Adipocyte (in vitro differentiated cells): ENCODE measurements around the gene BRICD5.
A peak's percentile ranks its signal among the peaks of the same experiment; 100 is the strongest.

Experiments
- DNase-seq: peaks from one replicate; pipeline ENCODE4 v3.0.0-alpha.2; 2015; ENCODE audit warnings: low read depth
- H3K27me3 ChIP-seq: replicated peaks from 2 replicates; pipeline ENCODE4 v1.7.0; 2013; ENCODE audit warnings: mild to moderate bottlenecking, low read length, moderate library complexity; ENCODE audit not compliant: control insufficient read depth, insufficient read depth
- H3K36me3 ChIP-seq: 2 replicates; pipeline ENCODE4 v1.7.0; 2013; ENCODE audit warnings: low read length, mild to moderate bottlenecking, moderate library complexity; ENCODE audit not compliant: control insufficient read depth, insufficient read depth, severe bottlenecking
- H3K4me1 ChIP-seq: 2 replicates; pipeline ENCODE4 v1.7.0; 2013; ENCODE audit warnings: mild to moderate bottlenecking, low read length, moderate library complexity; ENCODE audit not compliant: control insufficient read depth, insufficient read depth
- H3K4me3 ChIP-seq: 2 replicates; pipeline ENCODE4 v1.7.0; 2013; ENCODE audit warnings: mild to moderate bottlenecking, low read length, moderate library complexity
- H3K9ac ChIP-seq: 2 replicates; pipeline ENCODE4 v1.7.0; 2013; ENCODE audit warnings: mild to moderate bottlenecking, low read length, moderate library complexity
- H3K9me3 ChIP-seq: 2 replicates; pipeline ENCODE4 v1.7.0; 2013; ENCODE audit warnings: mild to moderate bottlenecking, low read length, moderate library complexity; ENCODE audit not compliant: control insufficient read depth

Gene BRICD5

GRCh38 chr16:2195322-2196161 lies 15.1 kb downstream of the BRICD5 start:
- H3K27me3 ChIP-seq, result peaks cover 54% of the 10 kb centered on the region
- no peaks in the 10 kb centered on the region for H3K4me1 ChIP-seq
- H3K4me3 ChIP-seq, result no peak overlapping the region
- peak; percentile 5 for DNase-seq
- no peak overlapping the region for H3K9ac ChIP-seq
- peaks cover 6% of the 10 kb centered on the region for H3K9me3 ChIP-seq
- no peaks in the 10 kb centered on the region for H3K36me3 ChIP-seq

GRCh38 chr16:2194852-2195321 lies 15.8 kb downstream of the BRICD5 start:
- peak; percentile 21 for DNase-seq
- H3K9ac ChIP-seq, result no peak overlapping the region
- no peaks in the 10 kb centered on the region for H3K9me3 ChIP-seq
- no peaks in the 10 kb centered on the region for H3K36me3 ChIP-seq
- H3K27me3 ChIP-seq, result peaks cover 53% of the 10 kb centered on the region
- no peak overlapping the region for H3K4me3 ChIP-seq
- no peaks in the 10 kb centered on the region for H3K4me1 ChIP-seq

GRCh38 chr16:2194166-2194834 lies 16.4 kb downstream of the BRICD5 start:
- Histone ChIP-seq H3K9ac (no peak overlapping the region), H3K9me3 (no peaks in the 10 kb centered on the region), H3K4me1 (no peaks in the 10 kb centered on the region), H3K27me3 (peaks cover 48% of the 10 kb centered on the region), H3K36me3 (no peaks in the 10 kb centered on the region), H3K4me3 (no peak overlapping the region)
- DNase-seq, result peak; percentile 30

GRCh38 chr16:2191446-2191706 lies 19.3 kb downstream of the BRICD5 start:
- Histone ChIP-seq H3K36me3 (no peaks in the 10 kb centered on the region), H3K4me1 (no peaks in the 10 kb centered on the region), H3K9me3 (no peaks in the 10 kb centered on the region), H3K27me3 (peaks cover 27% of the 10 kb centered on the region), H3K9ac (no peak overlapping the region), H3K4me3 (no peak overlapping the region)
- no peak for DNase-seq

GRCh38 chr16:2190659-2191445 lies 19.8 kb downstream of the BRICD5 start:
- no peak overlapping the region for H3K4me3 ChIP-seq
- H3K9ac ChIP-seq, result no peak overlapping the region
- no peaks in the 10 kb centered on the region for H3K36me3 ChIP-seq
- H3K27me3 ChIP-seq, result peaks cover 27% of the 10 kb centered on the region
- H3K9me3 ChIP-seq, result no peaks in the 10 kb centered on the region
- no peak for DNase-seq
- no peaks in the 10 kb centered on the region for H3K4me1 ChIP-seq

GRCh38 chr16:2190002-2190658 lies 20.5 kb downstream of the BRICD5 start:
- Histone ChIP-seq H3K36me3 (no peaks in the 10 kb centered on the region), H3K4me1 (no peaks in the 10 kb centered on the region), H3K9me3 (no peaks in the 10 kb centered on the region), H3K4me3 (no peak overlapping the region), H3K9ac (no peak overlapping the region), H3K27me3 (peaks cover 22% of the 10 kb centered on the region)
- no peak for DNase-seq

- H3K36me3 ChIP-seq, result no peaks in the 10 kb centered on the region
- peaks cover 15% of the 10 kb centered on the region for H3K27me3 ChIP-seq
- DNase-seq, result no peak
- no peak overlapping the region for H3K9ac ChIP-seq
- H3K4me3 ChIP-seq, result no peak overlapping the region
- no peaks in the 10 kb centered on the region for H3K4me1 ChIP-seq
- no peaks in the 10 kb centered on the region for H3K9me3 ChIP-seq
These were observed 21.3 kb downstream of the BRICD5 start for GRCh38 chr16:2189252-2189893.

- no peak for DNase-seq
- Histone ChIP-seq H3K4me1 (no peaks in the 10 kb centered on the region), H3K9me3 (no peaks in the 10 kb centered on the region), H3K36me3 (no peaks in the 10 kb centered on the region), H3K27me3 (peaks cover 6% of the 10 kb centered on the region), H3K4me3 (no peak overlapping the region), H3K9ac (no peak overlapping the region)
These were observed 22.3 kb downstream of the BRICD5 start for GRCh38 chr16:2188395-2188794.

- Histone ChIP-seq H3K4me1 (no peaks in the 10 kb centered on the region), H3K9me3 (no peaks in the 10 kb centered on the region), H3K9ac (no peak overlapping the region), H3K36me3 (no peaks in the 10 kb centered on the region), H3K4me3 (no peak overlapping the region), H3K27me3 (peaks cover 3% of the 10 kb centered on the region)
- DNase-seq, result no peak
These were observed 23.5 kb downstream of the BRICD5 start for GRCh38 chr16:2187212-2187611.

GRCh38 chr16:2186505-2186904 lies 24.2 kb downstream of the BRICD5 start:
- H3K27me3 ChIP-seq, result peaks cover under 1% of the 10 kb centered on the region
- H3K36me3 ChIP-seq, result no peaks in the 10 kb centered on the region
- H3K4me1 ChIP-seq, result no peaks in the 10 kb centered on the region
- no peak overlapping the region for H3K4me3 ChIP-seq
- no peak overlapping the region for H3K9ac ChIP-seq
- no peak for DNase-seq
- H3K9me3 ChIP-seq, result no peaks in the 10 kb centered on the region
